Stomach (tissue), 9 donors: ENCODE data around the gene NXPH1. TPM values are rescaled to one million over a fixed set of nuclear protein-coding genes. Genes with fewer than 3 reads are reported as not detected.

Experiments used
- DNase-seq, 2 donors: peaks; one replicate each; pipeline versions ENCODE4 v3.0.0 to v3.0.0-alpha.2; 2013 to 2019
- H3K27ac ChIP-seq, 5 donors: fragments of 200-600 bp in 4 of 5; sonication (generic) in 4 of 5; one replicate each; pipeline ENCODE4 v1.5.1; 2013 to 2019; ENCODE audit warnings: mild to moderate bottlenecking in 1 of 5, moderate library complexity in 1 of 5
- H3K27me3 ChIP-seq, 3 donors: fragments of 200-600 bp; sonication (generic); one replicate each; pipeline ENCODE4 v1.5.1; 2017 to 2019; ENCODE audit warnings: mixed run types in 1 of 3
- H3K36me3 ChIP-seq, 4 donors: fragments of 200-600 bp; sonication (generic); 1 replicate in 3 of 4; 2 replicates in 1 of 4; pipeline ENCODE4 v1.5.1; 2016 to 2019
- H3K4me1 ChIP-seq, 4 donors: fragments of 200-600 bp; sonication (generic); one replicate each; pipeline ENCODE4 v1.5.1; 2016 to 2019
- H3K4me3 ChIP-seq, 4 donors: fragments of 200-600 bp; sonication (generic) in 3 of 4; one replicate each; pipeline ENCODE4 v1.5.1; 2016 to 2019; ENCODE audit warnings: mild to moderate bottlenecking in 1 of 4
- H3K9me3 ChIP-seq, 4 donors: fragments of 200-600 bp; sonication (generic); one replicate each; pipeline ENCODE4 v1.5.1; 2016 to 2019
- EP300 ChIP-seq: sonication (generic); formaldehyde crosslinking; IDR thresholded peaks from one replicate; pipeline ENCODE4 v1.6.1; 2017; ENCODE audit warnings: antibody characterized with exemption
- POLR2A ChIP-seq, 4 donors: fragments of 450-650 bp; IDR thresholded peaks; one replicate each; pipeline ENCODE4 v1.6.1; 2016; ENCODE audit warnings: antibody characterized with exemption in 4 of 4, control low read depth in 2 of 4, mild to moderate bottlenecking in 1 of 4, moderate library complexity in 1 of 4
- POLR2AphosphoS5 ChIP-seq, 3 donors: sonication (generic); formaldehyde crosslinking; IDR thresholded peaks; one replicate each; pipeline ENCODE4 v1.6.1; 2016; ENCODE audit warnings: antibody characterized with exemption in 3 of 3
- WGBS, 5 donors: extraction: QIAGEN DNeasy Blood & Tissue Kit in 3 of 5; methylation state at CpG; one replicate each; pipeline versions ENCODE4 v1.1.5 to v1.1.7; 2013 to 2018; 5-methylcytosine and 5-hydroxymethylcytosine counted together
- intact Hi-C: fragments of 100-400 bp; cut with DNase I; formaldehyde crosslinking; loops from one replicate; pipeline ENCODE4 v1.15.1; 2023; ENCODE audit warnings: low total_unique reads
- polyA plus RNA-seq, 3 donors: library from polyadenylated mRNA; stranded (reverse); fragments of 200-250 nt; gene quantifications; one replicate each; pipeline ENCODE4 v1.2.3, GENCODE V29; 2013
- total RNA-seq, 5 donors: library from RNA; depleted of rRNA; stranded (reverse); fragments of >200 nt; gene quantifications; one replicate each; pipeline versions ENCODE4 v1.1.0 to v1.2.3, GENCODE V29; 2014 to 2016
- TF ChIP-seq, protein P1 (sequence below), 7 experiments: fragments of 450-650 bp in 4 of 7; fragments of 200-600 bp in 3 of 7; sonication (generic) in 3 of 7; IDR thresholded peaks; one replicate each; pipeline ENCODE4 v1.5.1; 2016 to 2019; ENCODE audit warnings: antibody characterized with exemption in 7 of 7, control low read depth in 2 of 7, mild to moderate bottlenecking in 1 of 7
- donor health status: healthy with polysubstance abuse.
- donor health status: Bipolar disorder and iron deficiency.
- donor health status: healthy.

Gene NXPH1
- total and polyA plus RNA-seq, 8 donors, result 0.37 TPM; not detected in 7

DNA sequence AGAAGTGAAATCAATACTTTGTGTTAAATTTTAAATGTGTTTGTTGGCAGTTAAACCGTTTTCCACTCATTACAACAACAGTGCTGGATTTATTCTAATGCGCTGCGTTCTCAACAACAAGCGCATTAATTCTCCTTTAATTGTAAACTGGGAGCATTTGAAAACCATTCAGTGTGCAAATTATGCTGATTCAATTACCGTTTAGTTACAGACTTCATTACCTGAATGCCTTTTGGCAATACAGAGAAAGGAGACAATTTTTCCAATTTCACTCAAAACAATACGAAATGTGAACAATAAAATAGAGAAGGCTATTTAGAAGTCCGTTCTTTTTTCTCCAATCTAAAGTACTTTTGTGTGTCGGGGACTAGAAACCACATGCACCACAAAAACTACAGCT, 4.2 kb downstream of the NXPH1 start:
- Histone ChIP-seq H3K36me3 (no peaks in the 10 kb centered on the region), H3K9me3 (peaks cover 0 to 14% (median 6%) of the 10 kb centered on the region in 4 donors), H3K27me3 (peaks cover 46 to 100% (median 91%) of the 10 kb centered on the region in 3 donors), H3K4me3 (no peak overlapping the region), H3K4me1 (peaks cover 7 to 46% (median 25%) of the 10 kb centered on the region in 4 donors), H3K27ac (no peak overlapping the region)
- TF ChIP-seq POLR2AphosphoS5 (IDR thresholded peaks at IDR 0.05), result no peak
- TF ChIP-seq EP300, result no peak
- TF ChIP-seq, protein P1, sequence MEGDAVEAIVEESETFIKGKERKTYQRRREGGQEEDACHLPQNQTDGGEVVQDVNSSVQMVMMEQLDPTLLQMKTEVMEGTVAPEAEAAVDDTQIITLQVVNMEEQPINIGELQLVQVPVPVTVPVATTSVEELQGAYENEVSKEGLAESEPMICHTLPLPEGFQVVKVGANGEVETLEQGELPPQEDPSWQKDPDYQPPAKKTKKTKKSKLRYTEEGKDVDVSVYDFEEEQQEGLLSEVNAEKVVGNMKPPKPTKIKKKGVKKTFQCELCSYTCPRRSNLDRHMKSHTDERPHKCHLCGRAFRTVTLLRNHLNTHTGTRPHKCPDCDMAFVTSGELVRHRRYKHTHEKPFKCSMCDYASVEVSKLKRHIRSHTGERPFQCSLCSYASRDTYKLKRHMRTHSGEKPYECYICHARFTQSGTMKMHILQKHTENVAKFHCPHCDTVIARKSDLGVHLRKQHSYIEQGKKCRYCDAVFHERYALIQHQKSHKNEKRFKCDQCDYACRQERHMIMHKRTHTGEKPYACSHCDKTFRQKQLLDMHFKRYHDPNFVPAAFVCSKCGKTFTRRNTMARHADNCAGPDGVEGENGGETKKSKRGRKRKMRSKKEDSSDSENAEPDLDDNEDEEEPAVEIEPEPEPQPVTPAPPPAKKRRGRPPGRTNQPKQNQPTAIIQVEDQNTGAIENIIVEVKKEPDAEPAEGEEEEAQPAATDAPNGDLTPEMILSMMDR (IDR thresholded peaks at IDR 0.05), result no peak
- TF ChIP-seq POLR2A (IDR thresholded peaks at IDR 0.05), result no peak
- no peak for DNase-seq
- WGBS, 5 donors, result 8 to 17% (median 10%) methylated on average over 8 of the region's 8 CpGs
- intact Hi-C loops, result loop anchor here (10.0 kb wide), 1 partner anchor 287 kb away; no protein-coding TSS in a partner anchor

DNA sequence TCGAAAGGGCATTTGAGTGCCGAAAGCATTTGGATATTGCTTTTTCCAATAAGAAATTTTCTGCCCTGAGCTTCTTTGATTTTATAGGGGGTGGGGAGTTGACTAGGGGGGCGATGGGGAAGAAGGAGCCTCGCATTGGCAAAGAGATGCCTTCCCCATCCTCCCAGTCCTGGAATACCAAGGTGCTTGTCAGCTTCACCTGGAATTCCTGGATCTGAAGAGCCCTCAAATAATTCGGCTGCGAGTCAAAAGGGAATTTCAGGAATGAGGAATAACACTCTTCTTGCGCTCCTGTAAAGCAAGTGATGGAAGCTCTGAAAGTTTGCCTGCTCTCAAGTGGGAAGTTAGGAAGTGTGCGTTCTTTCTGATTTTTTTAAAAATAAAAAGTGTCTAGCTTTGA, 7.3 kb downstream of the NXPH1 start:
- DNase-seq, result no peak
- WGBS, 5 donors, result 14 to 18% (median 15%) methylated on average over 8 of the region's 8 CpGs
- Histone ChIP-seq H3K27me3 (peaks cover 45 to 98% (median 80%) of the 10 kb centered on the region in 3 donors), H3K36me3 (no peaks in the 10 kb centered on the region), H3K9me3 (peaks cover 0 to 31% (median 10%) of the 10 kb centered on the region in 4 donors), H3K4me3 (no peak overlapping the region), H3K4me1 (peaks cover 0 to 36% (median 27%) of the 10 kb centered on the region in 4 donors), H3K27ac (no peak overlapping the region)
- no peak for TF ChIP-seq EP300
- TF ChIP-seq, protein P1 (IDR thresholded peaks at IDR 0.05), result no peak
- no peak for TF ChIP-seq POLR2AphosphoS5 (IDR thresholded peaks at IDR 0.05)
- TF ChIP-seq POLR2A (IDR thresholded peaks at IDR 0.05), result no peak
- intact Hi-C loops, result no loop called here

DNA sequence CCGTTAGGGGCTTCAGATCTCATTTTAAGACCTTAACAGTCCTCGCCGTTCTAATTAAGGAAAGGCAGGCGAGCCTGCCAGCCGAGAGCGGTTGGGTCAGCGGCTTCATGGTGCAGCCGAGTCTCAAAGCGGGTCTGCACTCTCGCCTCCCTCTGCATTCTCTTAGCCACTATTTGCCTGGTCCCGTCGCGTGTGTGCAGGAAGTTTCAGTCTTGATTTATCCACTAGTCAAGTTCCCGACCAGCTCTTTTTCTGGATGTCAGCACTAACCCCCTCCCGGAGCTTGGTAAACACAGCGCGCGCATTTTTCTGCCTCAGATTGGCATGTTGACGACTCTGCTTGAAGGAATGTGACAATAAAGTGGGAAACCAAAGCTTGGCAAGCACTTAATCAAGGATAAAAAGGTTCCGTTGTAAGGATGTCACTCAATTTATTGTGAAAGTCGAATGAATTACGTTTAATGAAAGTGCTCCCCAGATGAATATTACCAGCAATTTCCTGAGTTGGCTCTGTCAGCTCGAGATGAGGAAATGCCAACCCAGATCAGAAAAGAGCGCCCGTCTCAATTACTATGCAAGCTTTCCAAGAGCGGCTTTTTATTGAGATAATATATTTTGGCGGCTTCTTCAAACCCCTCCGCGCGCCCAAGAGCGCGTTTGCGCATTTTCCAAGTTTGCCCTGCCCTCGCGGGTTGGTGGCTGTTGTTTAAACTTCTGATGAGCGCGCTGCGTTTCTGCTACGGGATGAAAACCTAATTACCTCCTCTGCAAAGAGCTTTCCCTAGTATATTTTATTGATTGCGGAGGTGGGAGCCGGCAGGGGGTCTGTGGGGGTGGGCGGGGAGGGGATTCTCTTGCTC, 7.9 kb downstream of the NXPH1 start:
- Histone ChIP-seq H3K9me3 (peaks cover 0 to 31% (median 10%) of the 10 kb centered on the region in 4 donors), H3K36me3 (no peaks in the 10 kb centered on the region), H3K27ac (no peak overlapping the region), H3K27me3 (peaks cover 44 to 91% (median 74%) of the 10 kb centered on the region in 3 donors), H3K4me1 (peaks cover 0 to 36% (median 27%) of the 10 kb centered on the region in 4 donors), H3K4me3 (no peak overlapping the region)
- WGBS, 5 donors, result 5 to 10% (median 7%) methylated on average over 40 to 42 of the region's 42 CpGs
- intact Hi-C loops, result no loop called here
- no peak for TF ChIP-seq POLR2A (IDR thresholded peaks at IDR 0.05)
- no peak for TF ChIP-seq POLR2AphosphoS5 (IDR thresholded peaks at IDR 0.05)
- TF ChIP-seq, protein P1 (IDR thresholded peaks at IDR 0.05), result no peak
- TF ChIP-seq EP300, result no peak
- no peak for DNase-seq

DNA sequence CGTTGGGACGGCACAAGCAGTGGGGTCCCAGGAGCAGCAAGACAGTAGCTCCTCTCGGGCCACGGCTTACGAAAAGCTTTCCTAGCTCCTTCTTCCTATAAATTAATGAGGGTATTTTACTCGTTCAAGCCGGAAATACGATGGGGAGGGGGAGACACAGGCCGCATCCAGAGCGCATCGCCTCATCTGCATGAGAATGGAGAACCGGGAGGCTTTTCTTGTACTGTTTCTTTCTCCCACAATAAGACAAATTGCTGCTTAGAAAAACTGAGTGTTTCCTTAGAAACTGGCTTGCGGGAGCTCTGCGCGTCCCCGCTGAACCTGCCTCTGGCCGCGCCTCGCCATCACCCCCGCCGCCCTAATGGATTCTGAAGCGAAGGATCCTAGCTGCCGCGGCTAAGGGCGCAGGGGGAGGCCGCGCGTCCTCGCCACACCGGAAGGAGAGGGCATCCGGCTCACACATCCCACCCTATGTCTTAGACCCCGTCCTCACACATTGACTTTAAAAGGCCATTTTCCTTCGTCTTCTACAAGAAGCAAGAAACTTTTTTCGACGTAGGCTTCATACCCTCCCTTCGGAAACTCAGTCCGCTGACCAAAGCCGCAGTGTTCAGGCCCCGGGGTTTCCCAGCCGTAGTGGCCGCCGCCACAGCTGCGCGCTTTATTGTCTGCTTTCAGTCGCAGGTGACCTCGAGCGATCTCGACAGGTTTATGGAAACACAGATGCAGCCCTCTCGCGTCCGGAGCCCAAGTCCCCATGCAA, 8.8 kb downstream of the NXPH1 start:
- peaks cover 37 to 84% (median 65%) of the 10 kb centered on the region in 3 donors for H3K27me3 ChIP-seq
- 8 to 10% (median 10%) methylated on average over 49 to 51 of the region's 51 CpGs for WGBS, 5 donors
- intact Hi-C loops, result no loop called here
- TF ChIP-seq EP300, result no peak
- no peak for TF ChIP-seq POLR2AphosphoS5 (IDR thresholded peaks at IDR 0.05)
- no peak for TF ChIP-seq POLR2A (IDR thresholded peaks at IDR 0.05)
- TF ChIP-seq, protein P1 (IDR thresholded peaks at IDR 0.05), result no peak
- H3K27ac ChIP-seq, result no peak overlapping the region
- DNase-seq, result no peak
- peak overlapping the region in 2 of 4 donors; percentile 1 to 23 for H3K4me3 ChIP-seq
- peaks cover 0 to 31% (median 10%) of the 10 kb centered on the region in 4 donors for H3K9me3 ChIP-seq
- H3K36me3 ChIP-seq, result no peaks in the 10 kb centered on the region
- peaks cover 0 to 27% (median 22%) of the 10 kb centered on the region in 4 donors for H3K4me1 ChIP-seq
